Testis (tissue), 5 donors: Measurements from ENCODE around the gene SARM1. TPM values are rescaled to one million over a fixed set of nuclear protein-coding genes. Genes with fewer than 3 reads are reported as not detected.

Source experiments
- DNase-seq: peaks from one replicate; pipeline ENCODE4 v3.0.0-alpha.2; 2019
- H3K27ac ChIP-seq, 2 donors: fragments of 200-600 bp; sonication (generic); one replicate each; pipeline ENCODE4 v1.5.1; 2019
- H3K27me3 ChIP-seq: fragments of 200-600 bp; sonication (generic); one replicate; pipeline ENCODE4 v1.5.1; 2019
- H3K36me3 ChIP-seq: fragments of 200-600 bp; sonication (generic); one replicate; pipeline ENCODE4 v1.5.1; 2017; ENCODE audit warnings: low read depth; ENCODE audit errors: missing control alignments
- H3K4me1 ChIP-seq: fragments of 200-600 bp; sonication (generic); one replicate; pipeline ENCODE4 v1.5.1; 2019
- H3K4me3 ChIP-seq, 2 donors: fragments of 200-600 bp; sonication (generic); one replicate each; pipeline ENCODE4 v1.5.1; 2017 to 2019
- H3K9me3 ChIP-seq: fragments of 200-600 bp; sonication (generic); one replicate; pipeline ENCODE4 v1.5.1; 2017
- POLR2A ChIP-seq: fragments of 450-650 bp; IDR thresholded peaks from one replicate; pipeline ENCODE4 v1.6.1; 2017; ENCODE audit warnings: antibody characterized with exemption, mild to moderate bottlenecking, moderate library complexity
- WGBS, 2 donors: methylation state at CpG; one replicate each; pipeline ENCODE4 v1.1.5; 2018; 5-methylcytosine and 5-hydroxymethylcytosine counted together
- intact Hi-C: fragments of 100-400 bp; cut with DNase I; formaldehyde crosslinking; loops from one replicate; pipeline ENCODE4 v1.15.1; 2023; ENCODE audit warnings: low total_unique reads
- long read RNA-seq, 2 donors: transcript quantifications; one replicate each; lab custom pipeline, GENCODE V29; 2026
- polyA plus RNA-seq: library from polyadenylated mRNA; stranded (reverse); fragments of 350-450 nt; fragmentation: Illumina TruSeq; extraction: RNeasy Lipid Tissue Mini Kit (QIAGEN cat#74804); gene quantifications from one replicate; pipeline ENCODE4 v1.2.3, GENCODE V29; 2014; ENCODE audit warnings: low read depth, low replicate concordance; ENCODE audit not compliant: insufficient read depth
- total RNA-seq, 2 donors: library from RNA; depleted of rRNA; stranded (reverse); fragments of >200 nt; gene quantifications; one replicate each; pipeline ENCODE4 v1.2.3, GENCODE V29; 2016
- TF ChIP-seq, protein P1 (sequence below), 3 experiments: fragments of 450-650 bp in 2 of 3; fragments of 200-600 bp in 1 of 3; sonication (generic) in 1 of 3; IDR thresholded peaks; one replicate each; pipeline ENCODE4 v1.5.1; 2016 to 2019; ENCODE audit warnings: antibody characterized with exemption in 3 of 3, mild to moderate bottlenecking in 2 of 3, moderate library complexity in 1 of 3

Gene SARM1
- total RNA-seq (10 to 100 TPM; 18.6 to 19.9 TPM), polyA plus RNA-seq (6.6 TPM)
- long read RNA-seq, donor 1, result 0 reads
- long read RNA-seq, donor 2, full-length matches to known transcripts, result 1 of 1 reads
- long read RNA-seq, donor 2, partial matches to known transcripts, result 0 of 1 reads
- long read RNA-seq, donor 2, other reads (novel, unspliced or antisense), result 0 of 1 reads

DNA sequence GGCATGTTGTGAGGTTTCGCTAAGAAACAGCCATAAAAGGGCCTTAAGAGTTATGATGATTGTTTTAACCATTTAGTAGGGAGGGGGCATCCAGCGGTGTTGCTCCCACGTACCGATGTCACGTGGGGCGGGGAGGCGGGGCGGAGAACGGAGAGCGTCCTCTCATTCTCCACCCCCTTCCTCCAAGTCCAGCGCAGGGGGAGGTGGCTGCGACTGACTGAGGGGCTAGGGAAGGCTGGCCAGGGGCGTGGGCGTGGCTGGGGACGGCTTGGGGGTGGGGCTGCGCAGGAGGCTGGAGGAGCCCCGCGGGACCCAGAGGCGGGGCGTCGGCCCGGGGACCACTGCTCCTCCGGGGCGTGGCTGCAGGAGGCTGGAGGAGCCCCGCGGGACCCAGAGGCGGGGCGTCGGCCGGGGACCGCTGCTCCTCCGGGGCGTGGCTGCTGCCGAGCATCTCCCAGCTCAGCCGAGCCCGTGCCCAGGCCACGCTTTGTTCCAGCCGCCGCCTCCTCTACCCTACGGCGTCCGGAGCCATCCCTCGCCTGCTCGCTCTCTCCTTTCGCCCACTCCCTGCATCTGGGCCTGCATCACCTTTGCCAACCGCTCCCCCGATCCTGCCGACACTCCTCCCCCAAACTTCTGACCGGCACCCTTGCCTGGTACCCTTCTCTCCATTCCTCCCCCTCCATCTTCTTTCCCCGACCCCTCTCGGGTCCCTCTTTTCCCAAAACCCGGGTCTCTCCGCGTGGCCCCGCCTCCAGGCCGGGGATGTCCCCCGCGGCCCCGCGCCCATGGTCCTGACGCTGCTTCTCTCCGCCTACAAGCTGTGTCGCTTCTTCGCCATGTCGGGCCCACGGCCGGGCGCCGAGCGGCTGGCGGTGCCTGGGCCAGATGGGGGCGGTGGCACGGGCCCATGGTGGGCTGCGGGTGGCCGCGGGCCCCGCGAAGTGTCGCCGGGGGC is at the start of gene SARM1:
TSS of gene SARM1 (plus strand) at position 450 of the 958 bp plus-strand sequence. CDS start at position 789, 339 bp downstream.
- intact Hi-C loops, result no loop called here
- TF ChIP-seq, protein P1, sequence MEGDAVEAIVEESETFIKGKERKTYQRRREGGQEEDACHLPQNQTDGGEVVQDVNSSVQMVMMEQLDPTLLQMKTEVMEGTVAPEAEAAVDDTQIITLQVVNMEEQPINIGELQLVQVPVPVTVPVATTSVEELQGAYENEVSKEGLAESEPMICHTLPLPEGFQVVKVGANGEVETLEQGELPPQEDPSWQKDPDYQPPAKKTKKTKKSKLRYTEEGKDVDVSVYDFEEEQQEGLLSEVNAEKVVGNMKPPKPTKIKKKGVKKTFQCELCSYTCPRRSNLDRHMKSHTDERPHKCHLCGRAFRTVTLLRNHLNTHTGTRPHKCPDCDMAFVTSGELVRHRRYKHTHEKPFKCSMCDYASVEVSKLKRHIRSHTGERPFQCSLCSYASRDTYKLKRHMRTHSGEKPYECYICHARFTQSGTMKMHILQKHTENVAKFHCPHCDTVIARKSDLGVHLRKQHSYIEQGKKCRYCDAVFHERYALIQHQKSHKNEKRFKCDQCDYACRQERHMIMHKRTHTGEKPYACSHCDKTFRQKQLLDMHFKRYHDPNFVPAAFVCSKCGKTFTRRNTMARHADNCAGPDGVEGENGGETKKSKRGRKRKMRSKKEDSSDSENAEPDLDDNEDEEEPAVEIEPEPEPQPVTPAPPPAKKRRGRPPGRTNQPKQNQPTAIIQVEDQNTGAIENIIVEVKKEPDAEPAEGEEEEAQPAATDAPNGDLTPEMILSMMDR (IDR thresholded peaks at IDR 0.05), result no peak
- TF ChIP-seq POLR2A, result no peak
- Histone ChIP-seq H3K36me3 (no peaks in the 10 kb centered on the region), H3K27ac (peak within 1 kb of the TSS; percentile 7 to 58), H3K4me3 (peak within 1 kb of the TSS; percentile 45 to 51), H3K27me3 (no peaks in the 10 kb centered on the region), H3K4me1 (peaks cover 28% of the 10 kb centered on the region), H3K9me3 (no peaks in the 10 kb centered on the region)
- 1% methylated on average over 42 to 79 of the region's 80 CpGs for WGBS, 2 donors
- peak; percentile 86 for DNase-seq

- peak; percentile 11 for DNase-seq
- Histone ChIP-seq H3K27me3 (no peaks in the 10 kb centered on the region), H3K4me1 (peaks cover 11% of the 10 kb centered on the region), H3K9me3 (no peaks in the 10 kb centered on the region), H3K4me3 (no peak overlapping the region), H3K36me3 (no peaks in the 10 kb centered on the region), H3K27ac (no peak overlapping the region)
- TF ChIP-seq POLR2A, result no peak
- TF ChIP-seq, protein P1 (IDR thresholded peaks at IDR 0.05), result no peak
- 73 to 80% methylated on average over 5 of the region's 5 CpGs for WGBS, 2 donors
- intact Hi-C loops, result no loop called here
Measured at GRCh38 chr17:28324267-28324745, 47.2 kb upstream of the SARM1 start.

- no peak for DNase-seq
- TF ChIP-seq, protein P1 (IDR thresholded peaks at IDR 0.05), result no peak
- no peak for TF ChIP-seq POLR2A
- no peak overlapping the region for H3K27ac ChIP-seq
- H3K4me3 ChIP-seq, result no peak overlapping the region
- no peaks in the 10 kb centered on the region for H3K27me3 ChIP-seq
- peaks cover 7% of the 10 kb centered on the region for H3K4me1 ChIP-seq
- H3K9me3 ChIP-seq, result no peaks in the 10 kb centered on the region
- H3K36me3 ChIP-seq, result no peaks in the 10 kb centered on the region
- 85 to 90% methylated on average over 3 of the region's 3 CpGs for WGBS, 2 donors
- intact Hi-C loops, result no loop called here
Measured at GRCh38 chr17:28324781-28325180, 46.7 kb upstream of the SARM1 start.

DNA sequence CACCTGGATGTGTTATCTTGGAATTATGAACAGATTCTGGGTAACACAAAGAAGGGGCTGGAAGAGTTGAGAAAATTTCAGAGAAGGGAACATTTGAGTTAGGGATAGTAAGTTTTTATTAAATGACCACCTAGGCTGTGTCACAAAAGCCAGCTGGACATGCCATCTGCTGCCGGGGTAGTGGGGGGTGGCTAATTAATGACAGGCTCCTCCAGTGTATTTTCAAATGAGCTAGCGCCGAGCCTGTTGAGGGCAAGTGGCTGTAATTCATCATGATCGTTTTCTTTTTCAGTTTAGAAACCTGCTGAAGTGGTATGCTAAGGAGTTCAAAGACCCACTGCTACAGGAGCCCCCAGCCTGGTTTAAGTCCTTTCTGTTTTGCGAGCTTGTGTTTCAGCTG is 46.3 kb upstream of the SARM1 start:
- Histone ChIP-seq H3K4me1 (peaks cover 3% of the 10 kb centered on the region), H3K27ac (no peak overlapping the region), H3K36me3 (no peaks in the 10 kb centered on the region), H3K27me3 (no peaks in the 10 kb centered on the region), H3K4me3 (no peak overlapping the region), H3K9me3 (no peaks in the 10 kb centered on the region)
- no peak for TF ChIP-seq POLR2A
- TF ChIP-seq, protein P1 (IDR thresholded peaks at IDR 0.05), result no peak
- intact Hi-C loops, result no loop called here
- DNase-seq, result no peak
- 66 to 85% methylated on average over 5 of the region's 5 CpGs for WGBS, 2 donors
